Mammary epithelial cell (primary cell): ENCODE data around the gene TMEM270.

Experiments used
- CTCF ChIP-seq, 2 donors: IDR thresholded peaks in 1 of 2; conservative IDR thresholded peaks in 1 of 2; 2 replicates each; pipeline ENCODE4 v1.5.1; 2011 to 2012; ENCODE audit warnings: inconsistent platforms in 2 of 2, low read length in 2 of 2, mild to moderate bottlenecking in 2 of 2, control low read depth in 1 of 2, low read depth in 1 of 2; ENCODE audit not compliant: insufficient read depth in 1 of 2; ENCODE audit errors: extremely low read depth in 1 of 2
- EZH2 ChIP-seq: IDR thresholded peaks from 2 replicates; pipeline ENCODE4 v1.6.1; 2012; ENCODE audit warnings: low read length, inconsistent platforms, borderline replicate concordance

GRCh38 chr7:73833251-73833919, 27.6 kb upstream of the TMEM270 start:
- TF ChIP-seq CTCF (conservative IDR thresholded peaks at IDR 0.05 in 1 of 2, IDR thresholded peaks at IDR 0.05 in 1 of 2; ENCODE audit: extremely low read depth in 1 of 2, insufficient read depth in 1 of 2, low read depth in 1 of 2, low read length in 2 of 2) (no peak), EZH2 (no peak)
